IMR-90 (cell line): ENCODE measurements around the gene CD68. TPM values are rescaled to one million over a fixed set of nuclear protein-coding genes. Genes with fewer than 3 reads are reported as not detected.

Source experiments
- ATAC-seq: fragments of 200-7000 bp; cut with Tn5 transposase; 2 replicates; pipeline ENCODE4 v1.9.1; 2020; ENCODE audit warnings: low read depth, mild to moderate bottlenecking, moderate library complexity
- BruUV-seq: library from RNA; stranded (reverse); fragments of 400-500 nt; replicated peaks from 2 replicates; lab custom pipeline; 2021; lab: Mats Ljungman, UMichigan
- CTCF ChIA-PET: fragments of 300-600 bp; formaldehyde crosslinking; extraction: SDS; loops from one replicate; lab custom pipeline; 2021; ENCODE audit warnings: antibody characterized with exemption; lab: Yijun Ruan, JAX
- POLR2A ChIA-PET: fragments of 300-600 bp; sonication (Branson Sonifier 250); formaldehyde crosslinking; loops from one replicate; lab custom pipeline; 2022; ENCODE audit warnings: antibody characterized with exemption; ENCODE audit not compliant: unreplicated experiment; lab: Charles Lee
- DNase-seq: peaks from one replicate; pipeline ENCODE4 v3.0.0; 2013
- H2AFZ ChIP-seq: replicated peaks from 2 replicates; pipeline ENCODE3; 2013; ENCODE audit warnings: low read length, mild to moderate bottlenecking; ENCODE audit not compliant: poor library complexity
- H2AK5ac ChIP-seq: 2 replicates; pipeline ENCODE4 v1.6.1; 2013; ENCODE audit warnings: low read depth, low read length, inconsistent platforms
- H2AK9ac ChIP-seq: replicated peaks from 2 replicates; pipeline ENCODE3; 2013; ENCODE audit warnings: mild to moderate bottlenecking, low read depth, low read length, moderate library complexity; ENCODE audit not compliant: poor library complexity
- H2BK120ac ChIP-seq: 2 replicates; pipeline ENCODE4 v1.6.1; 2013; ENCODE audit warnings: low read depth, low read length, inconsistent platforms
- H2BK15ac ChIP-seq: 3 replicates; pipeline ENCODE4 v1.6.1; 2013; ENCODE audit warnings: low read depth, low read length, inconsistent platforms
- H2BK20ac ChIP-seq: 2 replicates; pipeline ENCODE4 v1.6.1; 2013; ENCODE audit warnings: low read depth, mild to moderate bottlenecking, inconsistent platforms, low read length, moderate library complexity
- H2BK5ac ChIP-seq: 2 replicates; pipeline ENCODE4 v1.6.1; 2013; ENCODE audit warnings: mild to moderate bottlenecking, low read depth, low read length, inconsistent platforms; ENCODE audit not compliant: poor library complexity, severe bottlenecking
- H3K14ac ChIP-seq: replicated peaks from 2 replicates; pipeline ENCODE4 v1.6.1; 2013; ENCODE audit warnings: low read depth, low read length, inconsistent platforms
- H3K18ac ChIP-seq: 2 replicates; pipeline ENCODE4 v1.6.1; 2013; ENCODE audit warnings: low read depth, low read length, control low read depth
- H3K23ac ChIP-seq: 2 replicates; pipeline ENCODE4 v1.6.1; 2013; ENCODE audit warnings: low read depth, low read length, inconsistent platforms
- H3K27ac ChIP-seq: 2 replicates; pipeline ENCODE4 v1.5.1; 2013; ENCODE audit warnings: mild to moderate bottlenecking, control low read depth, low read length; ENCODE audit not compliant: insufficient read depth
- H3K27me3 ChIP-seq: 2 replicates; pipeline ENCODE4 v1.6.1; 2013; ENCODE audit warnings: low read length; ENCODE audit not compliant: control insufficient read depth, insufficient read depth
- H3K36me3 ChIP-seq: 2 replicates; pipeline ENCODE4 v1.6.1; 2013; ENCODE audit warnings: low read length, mixed read lengths; ENCODE audit not compliant: control insufficient read depth, insufficient read depth
- H3K4ac ChIP-seq: 2 replicates; pipeline ENCODE4 v1.6.1; 2013; ENCODE audit warnings: low read depth, low read length, inconsistent platforms
- H3K4me1 ChIP-seq: 2 replicates; pipeline ENCODE4 v1.6.1; 2013; ENCODE audit warnings: low read length, mixed read lengths; ENCODE audit not compliant: control insufficient read depth, insufficient read depth
- H3K4me2 ChIP-seq: 2 replicates; pipeline ENCODE4 v1.6.1; 2013; ENCODE audit warnings: low read depth, mild to moderate bottlenecking, control low read depth, low read length, moderate library complexity
- H3K4me3 ChIP-seq: 2 replicates; pipeline ENCODE4 v1.5.1; 2013; ENCODE audit warnings: low read depth, mild to moderate bottlenecking, control low read depth, low read length, moderate library complexity; ENCODE audit not compliant: insufficient read depth
- H3K56ac ChIP-seq: 2 replicates; pipeline ENCODE4 v1.6.1; 2013; ENCODE audit warnings: low read length, inconsistent platforms; ENCODE audit not compliant: insufficient read depth; ENCODE audit errors: extremely low read depth
- H3K79me1 ChIP-seq, 2 experiments: 2 replicates each; pipeline ENCODE4 v1.6.1; 2013; ENCODE audit warnings: low read length in 2 of 2, inconsistent platforms in 1 of 2, low read depth in 1 of 2
- H3K9ac ChIP-seq: 2 replicates; pipeline ENCODE4 v1.6.1; 2013; ENCODE audit warnings: low read depth, low read length, control low read depth
- H3K9me1 ChIP-seq: 2 replicates; pipeline ENCODE4 v1.6.1; 2013; ENCODE audit warnings: low read length, inconsistent platforms; ENCODE audit not compliant: insufficient read depth
- H3K9me3 ChIP-seq: 2 replicates; pipeline ENCODE4 v1.6.1; 2013; ENCODE audit warnings: low read length; ENCODE audit not compliant: control insufficient read depth, insufficient read depth
- H4K20me1 ChIP-seq: 2 replicates; pipeline ENCODE4 v1.6.1; 2013; ENCODE audit warnings: low read length, inconsistent platforms; ENCODE audit not compliant: insufficient read depth
- H4K5ac ChIP-seq: 2 replicates; pipeline ENCODE4 v1.6.1; 2013; ENCODE audit warnings: mild to moderate bottlenecking, low read depth, low read length, control low read depth
- H4K8ac ChIP-seq, 2 experiments: 2 replicates each; pipeline ENCODE4 v1.6.1; 2013; ENCODE audit warnings: low read depth in 2 of 2, low read length in 2 of 2, control low read depth in 1 of 2, inconsistent platforms in 1 of 2
- H4K91ac ChIP-seq: 2 replicates; pipeline ENCODE4 v1.6.1; 2013; ENCODE audit warnings: low read depth, low read length, inconsistent platforms; ENCODE audit not compliant: insufficient read depth
- BHLHE40 ChIP-seq: fragments of 150-350 bp; IDR thresholded peaks from 2 replicates; pipeline ENCODE4 v1.6.1; 2016; ENCODE audit warnings: mild to moderate bottlenecking, low read depth, low read length
- CEBPB ChIP-seq: IDR thresholded peaks from 2 replicates; pipeline ENCODE4 v1.6.1; 2012; ENCODE audit warnings: low read depth, low read length, improper control_type of control experiment
- MAZ ChIP-seq: IDR thresholded peaks from 2 replicates; pipeline ENCODE4 v1.6.1; 2012; ENCODE audit warnings: low read depth, mild to moderate bottlenecking, low read length, improper control_type of control experiment, moderate library complexity, borderline replicate concordance
- MXI1 ChIP-seq: IDR thresholded peaks from 2 replicates; pipeline ENCODE4 v1.6.1; 2012; ENCODE audit warnings: low read depth, mild to moderate bottlenecking, low read length, moderate library complexity, borderline replicate concordance
- POLR2A ChIP-seq: IDR thresholded peaks from 2 replicates; pipeline ENCODE4 v1.6.1; 2012; ENCODE audit warnings: mild to moderate bottlenecking, low read depth, low read length
- RAD21 ChIP-seq: IDR thresholded peaks from 2 replicates; pipeline ENCODE4 v1.6.1; 2012; ENCODE audit warnings: low read length, improper control_type of control experiment
- RCOR1 ChIP-seq: IDR thresholded peaks from 2 replicates; pipeline ENCODE4 v1.6.1; 2012; ENCODE audit warnings: mild to moderate bottlenecking, low read length, improper control_type of control experiment; ENCODE audit not compliant: insufficient replicate concordance
- RFX5 ChIP-seq: IDR thresholded peaks from 2 replicates; pipeline ENCODE4 v1.8.0; 2012; ENCODE audit warnings: low read depth, mild to moderate bottlenecking, low read length, moderate library complexity
- WGBS, 2 experiments: methylation state at CpG; one replicate each; pipeline versions ENCODE4 v1.1.5 to v1.1.7; 2013; ENCODE audit warnings: missing lambda C conversion rate in 2 of 2; ENCODE audit not compliant: insufficient read length in 1 of 2; ENCODE audit errors: extremely low coverage in 2 of 2; 5-methylcytosine and 5-hydroxymethylcytosine counted together
- dilution Hi-C: fragments of 300-500 bp; cut with HindIII; formaldehyde crosslinking; loops from one replicate; pipeline ENCODE4 v1.14.3; 2018; ENCODE audit warnings: low sequenced_read_pairs; ENCODE audit not compliant: unreplicated experiment
- in situ Hi-C: fragments of 300-500 bp; cut with MboI; formaldehyde crosslinking; loops from 3 replicates; pipeline ENCODE4 v1.14.3; 2019; ENCODE audit warnings: low sequenced_read_pairs, inconsistent platforms, mixed read lengths
- intact Hi-C: fragments of 100-400 bp; cut with micrococcal nuclease; formaldehyde crosslinking; loops from 2 replicates; pipeline ENCODE4 v1.10.0; 2022
- polyA plus RNA-seq, 3 experiments: library from polyadenylated mRNA; depleted of rRNA; stranded (reverse); fragments of >200 nt; gene quantifications; 2 replicates each; pipeline ENCODE4 v1.2.3, GENCODE V29; 2012; ENCODE audit warnings: low replicate concordance in 1 of 3
- total RNA-seq: library from RNA; depleted of rRNA; stranded (reverse); fragments of >200 nt; gene quantifications from 2 replicates; pipeline ENCODE4 v1.2.3, GENCODE V29; 2012
- TF ChIP-seq, protein P1 (sequence below): conservative IDR thresholded peaks from 2 replicates; pipeline ENCODE4 v1.5.1; 2012; ENCODE audit warnings: mild to moderate bottlenecking, low read depth, low read length, improper control_type of control experiment

CD68 gene
- total and polyA plus RNA-seq, 2 of the 4 experiments (the other 2 are of a cell fraction) = 16.0 to 43.1 TPM

DNA sequence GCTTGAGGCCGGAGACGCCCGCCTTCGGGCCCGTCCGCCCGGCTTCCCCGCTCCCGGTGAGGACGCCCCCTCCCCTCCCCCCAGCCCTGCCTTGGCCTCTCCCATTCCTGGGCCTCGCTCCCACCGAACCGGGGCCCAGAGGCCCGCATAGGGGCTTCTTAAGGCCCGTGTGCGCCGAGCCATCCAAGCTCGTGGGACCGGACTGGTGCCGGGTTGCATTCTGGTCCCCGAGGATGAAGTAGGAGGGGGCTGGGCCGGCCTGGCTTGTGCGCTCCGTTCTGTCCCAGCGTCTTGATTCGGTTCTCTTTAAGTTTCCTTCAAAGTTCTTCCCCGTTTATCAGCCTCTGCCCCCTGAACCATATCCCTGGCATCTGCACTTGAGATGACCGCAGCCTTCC is 17.2 kb upstream of the CD68 start:
- Histone ChIP-seq H3K36me3 (peaks cover 25% of the 10 kb centered on the region), H3K27ac (peak overlapping the region; percentile 77), H2AFZ (peak overlapping the region; percentile 99), H2AK9ac (peak overlapping the region; percentile 100), H2BK120ac (no peak overlapping the region), H4K8ac (peak overlapping the region; percentile 58 to 85; a peak in 3 of 4 replicates), H3K4me2 (peak overlapping the region; percentile 94), H2BK20ac (no peak overlapping the region), H4K5ac (peak overlapping the region; percentile 19), H3K14ac (peak overlapping the region; percentile 70; the same call in 1 of the 2 replicates), H3K9ac (peak overlapping the region; percentile 75), H3K9me3 (no peaks in the 10 kb centered on the region), H4K91ac (peak overlapping the region; percentile 32; the same call in 1 of the 2 replicates), H2BK5ac (no peak overlapping the region), H4K20me1 (no peaks in the 10 kb centered on the region), H2BK15ac (no peak overlapping the region), H2AK5ac (peak overlapping the region; percentile 77), H3K18ac (no peak overlapping the region), H3K23ac (0 out of 2 replicates have a peak overlapping the region, but pooled peaks have one; percentile 38), H3K9me1 (no peaks in the 10 kb centered on the region), H3K4me3 (peak overlapping the region; percentile 79), H3K56ac (no peak overlapping the region), H3K4me1 (peaks cover 9% of the 10 kb centered on the region), H3K27me3 (no peaks in the 10 kb centered on the region), H3K4ac (peak overlapping the region; percentile 79), H3K79me1 (peaks cover 25 to 34% of the 10 kb centered on the region in 2 experiments)
- TF ChIP-seq RAD21 = no peak
- no peak for TF ChIP-seq MAZ
- TF ChIP-seq RFX5 = no peak
- TF ChIP-seq, protein P1, sequence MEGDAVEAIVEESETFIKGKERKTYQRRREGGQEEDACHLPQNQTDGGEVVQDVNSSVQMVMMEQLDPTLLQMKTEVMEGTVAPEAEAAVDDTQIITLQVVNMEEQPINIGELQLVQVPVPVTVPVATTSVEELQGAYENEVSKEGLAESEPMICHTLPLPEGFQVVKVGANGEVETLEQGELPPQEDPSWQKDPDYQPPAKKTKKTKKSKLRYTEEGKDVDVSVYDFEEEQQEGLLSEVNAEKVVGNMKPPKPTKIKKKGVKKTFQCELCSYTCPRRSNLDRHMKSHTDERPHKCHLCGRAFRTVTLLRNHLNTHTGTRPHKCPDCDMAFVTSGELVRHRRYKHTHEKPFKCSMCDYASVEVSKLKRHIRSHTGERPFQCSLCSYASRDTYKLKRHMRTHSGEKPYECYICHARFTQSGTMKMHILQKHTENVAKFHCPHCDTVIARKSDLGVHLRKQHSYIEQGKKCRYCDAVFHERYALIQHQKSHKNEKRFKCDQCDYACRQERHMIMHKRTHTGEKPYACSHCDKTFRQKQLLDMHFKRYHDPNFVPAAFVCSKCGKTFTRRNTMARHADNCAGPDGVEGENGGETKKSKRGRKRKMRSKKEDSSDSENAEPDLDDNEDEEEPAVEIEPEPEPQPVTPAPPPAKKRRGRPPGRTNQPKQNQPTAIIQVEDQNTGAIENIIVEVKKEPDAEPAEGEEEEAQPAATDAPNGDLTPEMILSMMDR = no peak
- TF ChIP-seq RCOR1 = no peak
- no peak for TF ChIP-seq POLR2A
- no peak for TF ChIP-seq CEBPB
- TF ChIP-seq MXI1 = no peak
- TF ChIP-seq BHLHE40 = no peak
- no CpG with 5 or more reads among the region's 28 CpGs for WGBS, 2 experiments
- intact Hi-C loops = loop anchor here (5.0 to 10.0 kb wide), 3 partner anchors 210 to 517 kb away; partner anchors contain the start of genes KCTD11, NEURL4 and SLC16A11
- no TSS peak for BruUV-seq
- in situ Hi-C loops = no loop called here
- dilution Hi-C loops = no loop called here
- no peak for DNase-seq
- POLR2A ChIA-PET = no interaction called here
- CTCF ChIA-PET = interaction anchor here (2.5 to 2.8 kb wide), 2 partner anchors 48 to 126 kb away, joined by 12 to 24 read pairs; no protein-coding TSS in a partner anchor
- ATAC-seq = peak; percentile 28
